GM19372 (cell line): ENCODE data around the gene GOLM1.

Experiments
- ATAC-seq: cut with Tn5 transposase; IDR thresholded peaks from one replicate; pipeline ENCODE4 v1.9.1; 2021; ENCODE audit warnings: mild to moderate bottlenecking, low read depth, moderate library complexity; ENCODE audit not compliant: unreplicated experiment

GOLM1 gene

GRCh38 chr9:86046930-86047341 lies 52.4 kb downstream of the GOLM1 start:
- no peak for ATAC-seq

DNA sequence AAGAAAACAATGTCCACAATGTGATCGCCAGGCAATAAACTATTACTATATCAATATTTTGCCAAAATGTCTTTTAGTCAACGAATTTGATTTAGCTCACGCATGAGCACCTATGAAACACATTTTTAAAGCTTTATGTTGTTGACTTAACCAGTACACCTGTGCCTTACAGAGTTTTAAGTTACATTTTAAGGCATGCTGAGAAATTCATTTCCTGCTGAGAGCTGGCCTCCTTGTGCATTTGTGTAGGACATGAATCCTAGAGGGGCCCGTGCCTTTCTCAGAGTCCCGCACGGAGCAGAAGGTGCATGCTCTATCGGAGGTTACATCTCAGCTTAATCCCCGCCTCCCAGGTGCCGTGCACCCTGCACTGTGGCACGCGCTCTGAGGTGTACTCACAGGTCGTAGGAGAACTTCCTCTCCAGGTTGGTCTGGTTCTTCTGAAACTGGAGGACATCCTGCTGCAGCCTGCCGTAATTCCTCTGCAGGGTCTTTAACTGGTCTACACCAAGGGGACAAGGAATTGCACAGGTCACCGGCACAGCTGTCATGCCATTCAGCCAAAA lies 53.2 kb downstream of the GOLM1 start:
- ATAC-seq = no peak

GRCh38 chr9:86045654-86046053 lies 53.7 kb downstream of the GOLM1 start:
- no peak for ATAC-seq

GRCh38 chr9:86043999-86044398 lies 55.4 kb downstream of the GOLM1 start:
- ATAC-seq = no peak

- no peak for ATAC-seq
Measured at GRCh38 chr9:86043586-86043985, 55.8 kb downstream of the GOLM1 start.

GRCh38 chr9:86042199-86042978 lies 57.0 kb downstream of the GOLM1 start:
- ATAC-seq = no peak

DNA sequence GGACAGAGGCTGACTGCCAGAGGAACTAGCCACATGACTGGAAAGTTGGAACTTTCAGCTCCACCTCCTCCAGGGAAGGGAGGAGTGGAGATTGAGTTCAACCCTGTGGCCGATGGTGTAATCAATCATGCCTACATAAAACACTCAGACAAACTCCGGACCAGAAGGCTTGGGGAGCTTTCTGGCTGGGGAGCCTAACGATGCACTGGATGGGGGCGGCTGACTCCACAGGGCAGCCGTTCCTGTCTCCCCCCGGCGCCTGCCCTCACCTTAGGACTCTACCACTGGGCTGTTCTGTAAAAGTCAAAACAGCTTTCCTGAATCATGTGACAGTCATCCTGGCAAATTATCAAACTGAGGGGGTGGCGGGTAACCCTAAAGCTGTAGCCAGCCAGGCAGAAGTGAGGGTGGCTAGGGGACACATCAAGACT lies 58.0 kb downstream of the GOLM1 start:
- ATAC-seq = no peak

DNA sequence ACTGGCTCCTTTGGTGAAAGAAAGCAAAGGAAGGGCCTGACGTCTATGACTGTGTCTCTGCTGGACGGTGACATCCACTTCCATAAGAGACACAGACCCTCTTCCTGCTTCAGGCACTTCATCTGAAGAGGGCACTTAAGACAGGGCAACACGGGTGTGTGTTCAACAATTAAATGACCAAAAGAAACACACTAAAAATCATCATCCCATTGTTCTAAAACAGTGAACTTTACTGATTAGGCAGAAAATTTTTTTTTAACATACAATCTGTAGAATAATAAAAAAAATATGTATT lies 58.5 kb downstream of the GOLM1 start:
- ATAC-seq = no peak

GRCh38 chr9:86039991-86040860 lies 59.1 kb downstream of the GOLM1 start:
- ATAC-seq = no peak

GRCh38 chr9:86036555-86036954 lies 62.8 kb downstream of the GOLM1 start:
- no peak for ATAC-seq

- no peak for ATAC-seq
Measured at GRCh38 chr9:86035827-86036440, 63.4 kb downstream of the GOLM1 start.

- ATAC-seq = no peak
Measured at GRCh38 chr9:86034863-86035734, 64.3 kb downstream of the GOLM1 start.

DNA sequence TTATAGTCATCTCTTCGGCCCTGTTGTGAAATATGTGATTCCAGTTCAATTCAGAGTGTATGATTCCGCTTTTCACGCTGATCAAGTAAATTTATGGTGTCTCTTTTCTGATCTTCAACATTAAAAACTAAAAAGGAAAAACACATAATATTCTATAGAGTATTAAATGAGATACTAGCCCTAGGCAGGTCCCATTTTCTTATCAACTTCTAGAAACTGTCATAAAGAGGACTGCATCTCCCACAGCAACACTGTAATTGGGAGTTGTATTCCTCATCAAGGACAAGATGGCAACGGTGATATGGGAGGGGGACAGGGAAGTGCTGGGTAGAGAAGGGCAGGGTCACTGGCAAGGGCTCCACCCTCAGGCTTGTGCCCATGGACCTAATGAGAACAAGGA lies 71.6 kb downstream of the GOLM1 start:
- no peak for ATAC-seq

DNA sequence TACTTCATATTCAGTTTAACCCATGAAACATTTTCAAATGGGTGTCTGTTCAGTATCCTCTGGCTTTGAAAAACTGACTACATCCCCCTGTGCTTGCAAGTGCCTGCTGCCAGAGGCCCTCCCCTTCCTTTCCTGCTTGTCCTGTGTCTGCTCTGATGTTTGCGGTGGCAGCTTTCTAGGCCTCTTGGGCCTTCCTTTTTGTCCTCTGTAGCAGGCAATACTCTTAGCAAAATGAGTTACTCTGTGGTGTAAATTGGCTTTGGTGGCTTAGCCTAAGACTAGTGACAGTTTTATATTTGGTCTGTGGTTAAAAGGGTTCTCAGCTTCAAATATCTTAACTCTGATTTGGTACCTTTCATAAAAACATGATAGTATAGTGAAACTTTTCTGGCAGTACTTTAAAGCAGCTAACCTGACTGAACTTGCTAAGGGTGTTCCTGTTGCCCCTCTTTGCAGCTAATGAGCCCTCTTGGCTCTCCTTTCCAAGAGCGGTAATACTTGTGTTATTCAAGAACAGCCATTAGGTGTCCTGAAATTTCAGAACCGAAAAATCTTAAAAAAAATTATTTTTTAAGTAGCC lies 76.6 kb downstream of the GOLM1 start:
- no peak for ATAC-seq

GRCh38 chr9:86021166-86021565 lies 78.2 kb downstream of the GOLM1 start:
- no peak for ATAC-seq

GRCh38 chr9:86020731-86021130 lies 78.6 kb downstream of the GOLM1 start:
- ATAC-seq = no peak

- ATAC-seq = no peak
Measured at GRCh38 chr9:86009133-86009532, 90.2 kb downstream of the GOLM1 start.

- ATAC-seq = no peak
Measured at GRCh38 chr9:86005253-86005775, 94.0 kb downstream of the GOLM1 start.

GRCh38 chr9:85995599-85995998 lies 103.8 kb downstream of the GOLM1 start:
- no peak for ATAC-seq

DNA sequence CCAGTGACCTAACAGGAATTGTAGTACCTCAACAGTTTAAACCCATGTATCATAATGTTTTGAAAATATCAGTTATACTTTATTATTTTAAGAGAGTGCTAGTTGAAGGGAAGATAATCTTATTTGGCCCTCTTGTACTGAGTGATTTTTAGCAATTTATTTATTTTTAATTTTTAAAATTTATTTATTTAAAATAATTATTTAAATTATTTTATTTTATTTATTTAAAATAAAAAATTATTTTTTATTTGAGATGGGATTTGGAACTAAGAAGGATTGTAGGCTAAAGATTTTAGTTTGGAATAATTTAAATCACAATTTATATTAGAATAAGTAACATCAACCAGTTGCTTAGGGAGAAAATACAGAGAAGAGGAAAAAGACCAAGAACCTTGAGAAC lies 104.3 kb downstream of the GOLM1 start:
- no peak for ATAC-seq
